ENCODE results near the gene SIPA1L2.

SIPA1L2 gene, protein sequence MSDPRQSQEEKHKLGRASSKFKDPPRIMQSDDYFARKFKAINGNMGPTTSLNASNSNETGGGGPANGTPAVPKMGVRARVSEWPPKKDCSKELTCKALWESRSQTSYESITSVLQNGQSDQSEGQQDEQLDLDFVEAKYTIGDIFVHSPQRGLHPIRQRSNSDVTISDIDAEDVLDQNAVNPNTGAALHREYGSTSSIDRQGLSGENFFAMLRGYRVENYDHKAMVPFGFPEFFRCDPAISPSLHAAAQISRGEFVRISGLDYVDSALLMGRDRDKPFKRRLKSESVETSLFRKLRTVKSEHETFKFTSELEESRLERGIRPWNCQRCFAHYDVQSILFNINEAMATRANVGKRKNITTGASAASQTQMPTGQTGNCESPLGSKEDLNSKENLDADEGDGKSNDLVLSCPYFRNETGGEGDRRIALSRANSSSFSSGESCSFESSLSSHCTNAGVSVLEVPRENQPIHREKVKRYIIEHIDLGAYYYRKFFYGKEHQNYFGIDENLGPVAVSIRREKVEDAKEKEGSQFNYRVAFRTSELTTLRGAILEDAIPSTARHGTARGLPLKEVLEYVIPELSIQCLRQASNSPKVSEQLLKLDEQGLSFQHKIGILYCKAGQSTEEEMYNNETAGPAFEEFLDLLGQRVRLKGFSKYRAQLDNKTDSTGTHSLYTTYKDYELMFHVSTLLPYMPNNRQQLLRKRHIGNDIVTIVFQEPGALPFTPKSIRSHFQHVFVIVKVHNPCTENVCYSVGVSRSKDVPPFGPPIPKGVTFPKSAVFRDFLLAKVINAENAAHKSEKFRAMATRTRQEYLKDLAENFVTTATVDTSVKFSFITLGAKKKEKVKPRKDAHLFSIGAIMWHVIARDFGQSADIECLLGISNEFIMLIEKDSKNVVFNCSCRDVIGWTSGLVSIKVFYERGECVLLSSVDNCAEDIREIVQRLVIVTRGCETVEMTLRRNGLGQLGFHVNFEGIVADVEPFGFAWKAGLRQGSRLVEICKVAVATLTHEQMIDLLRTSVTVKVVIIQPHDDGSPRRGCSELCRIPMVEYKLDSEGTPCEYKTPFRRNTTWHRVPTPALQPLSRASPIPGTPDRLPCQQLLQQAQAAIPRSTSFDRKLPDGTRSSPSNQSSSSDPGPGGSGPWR (N-terminal part only)

DNA sequence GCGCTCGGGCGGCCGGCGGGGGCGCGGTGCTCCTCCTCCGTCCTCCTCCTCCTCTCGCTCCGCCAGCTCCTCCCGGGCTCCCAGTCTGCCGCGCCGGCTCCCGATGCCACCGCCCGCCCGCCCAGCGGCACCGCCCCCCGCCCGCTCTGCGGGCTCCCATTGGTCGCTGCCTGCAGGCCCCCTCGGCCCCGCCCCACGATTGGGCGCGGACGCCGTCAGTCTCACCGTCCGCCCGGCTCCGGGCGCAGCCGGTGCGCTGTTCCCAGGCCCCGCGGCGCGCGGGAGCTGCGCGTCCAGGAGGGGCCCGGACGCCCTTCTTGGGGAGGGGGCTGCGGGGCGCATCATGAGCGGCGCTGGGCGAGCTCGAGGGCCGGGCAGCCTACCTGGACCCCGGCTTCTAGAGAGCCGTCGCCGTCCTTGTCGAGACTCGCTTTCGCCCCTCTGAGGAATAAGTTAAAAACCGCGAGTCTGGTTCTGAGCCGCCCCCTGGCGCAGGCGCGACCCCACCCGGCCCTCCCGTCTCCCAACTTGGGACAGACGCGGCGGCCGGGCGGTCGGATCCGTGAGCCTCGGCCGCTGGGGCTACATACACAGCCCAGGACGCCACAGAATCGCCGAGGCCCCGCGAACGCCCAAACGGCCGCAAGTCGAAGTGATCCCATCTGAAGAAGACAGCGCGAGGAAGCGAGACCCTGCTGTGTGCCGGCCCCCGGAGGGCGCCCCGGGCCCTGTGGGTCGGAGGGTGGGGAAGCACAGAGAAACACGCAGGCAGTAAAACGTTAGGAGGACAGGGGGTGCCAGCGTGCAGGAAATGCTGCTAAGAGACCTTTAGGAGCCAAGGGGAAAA, at the start of gene SIPA1L2:
TSS of gene SIPA1L2 (minus strand) at position 87 of the 847 bp plus-strand sequence. CDS start 114,794 bp downstream, outside the sequence.
- peak; percentile 95 for ATAC-seq
- peak within 1 kb of the TSS; percentile 94 for H3K4me3 Mint-ChIP-seq
- H3K9me3 Mint-ChIP-seq, result no peaks in the 10 kb centered on the region
- DNase-seq, result peak; percentile 89
- H3K4me1 Mint-ChIP-seq, result peaks cover 34% of the 10 kb centered on the region
- peak within 1 kb of the TSS; percentile 81 to 95 for H3K27ac Mint-ChIP-seq
- peaks cover 39% of the 10 kb centered on the region for H3K27me3 Mint-ChIP-seq

DNA sequence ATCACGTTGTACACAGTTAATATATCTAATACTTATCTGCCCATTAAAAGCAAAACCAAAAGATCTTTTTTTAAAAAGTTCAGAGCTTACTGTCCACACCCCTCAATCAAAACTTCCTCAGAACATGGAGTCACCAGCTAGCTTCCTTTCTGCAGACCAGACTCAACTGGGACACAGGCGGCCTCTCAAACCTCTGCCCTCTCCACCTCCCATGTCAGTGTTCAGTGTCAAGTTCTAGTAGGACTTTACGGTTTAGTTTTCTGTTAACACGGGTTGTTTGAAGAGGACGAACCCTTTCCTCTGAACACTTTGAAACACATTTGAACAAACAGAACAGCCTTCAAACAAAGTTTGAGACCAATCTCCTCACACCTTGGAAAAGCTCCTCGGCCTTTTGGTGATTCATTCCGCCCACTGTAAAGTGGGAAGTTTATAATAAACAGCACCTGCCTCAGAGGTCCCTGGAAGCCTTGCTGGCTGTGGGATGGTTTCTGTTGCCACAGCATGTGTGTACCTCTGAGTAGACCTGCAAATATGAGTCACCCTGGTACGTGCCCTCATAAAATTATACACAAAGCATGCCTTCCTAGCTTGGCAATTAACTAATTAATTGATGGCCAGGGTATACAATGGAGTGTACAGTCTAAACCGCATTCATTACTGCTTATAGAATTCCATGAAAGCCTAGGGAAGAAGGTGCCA, 48.4 kb upstream of the SIPA1L2 start:
- Mint-ChIP-seq H3K4me1 (no peaks in the 10 kb centered on the region), H3K4me3 (no peak overlapping the region), H3K9me3 (no peaks in the 10 kb centered on the region), H3K27ac (peak overlapping the region in 1 of 2 donors; percentile 27), H3K27me3 (peaks cover 16% of the 10 kb centered on the region)
- no peak for DNase-seq
- ATAC-seq, result no peak

DNA sequence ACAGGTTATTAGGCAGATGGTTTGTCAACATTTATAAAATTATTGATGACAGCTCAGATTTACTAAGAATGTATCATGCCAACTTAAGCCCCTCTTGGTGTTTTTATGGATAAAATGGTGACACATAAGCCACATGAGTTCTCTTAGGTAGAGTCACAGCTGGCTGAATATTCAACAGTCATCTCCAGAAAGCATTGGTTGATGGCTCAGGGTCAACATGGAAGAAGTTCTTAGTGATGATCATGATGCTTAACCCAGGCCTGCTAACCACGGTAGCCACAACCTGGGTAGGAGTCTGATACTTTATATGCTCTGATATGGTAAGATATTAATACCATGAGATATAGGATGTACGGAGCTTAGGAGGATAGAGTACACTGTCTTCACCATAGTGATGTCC, 46.4 kb upstream of the SIPA1L2 start:
- ATAC-seq (peak; percentile 70), DNase-seq (peak in 1 of 2 donors; percentile 16)
- H3K4me3 Mint-ChIP-seq, result no peak overlapping the region
- H3K4me1 Mint-ChIP-seq, result no peaks in the 10 kb centered on the region
- no peaks in the 10 kb centered on the region for H3K9me3 Mint-ChIP-seq
- H3K27ac Mint-ChIP-seq, result no peak overlapping the region
- H3K27me3 Mint-ChIP-seq, result peaks cover 8% of the 10 kb centered on the region

DNA sequence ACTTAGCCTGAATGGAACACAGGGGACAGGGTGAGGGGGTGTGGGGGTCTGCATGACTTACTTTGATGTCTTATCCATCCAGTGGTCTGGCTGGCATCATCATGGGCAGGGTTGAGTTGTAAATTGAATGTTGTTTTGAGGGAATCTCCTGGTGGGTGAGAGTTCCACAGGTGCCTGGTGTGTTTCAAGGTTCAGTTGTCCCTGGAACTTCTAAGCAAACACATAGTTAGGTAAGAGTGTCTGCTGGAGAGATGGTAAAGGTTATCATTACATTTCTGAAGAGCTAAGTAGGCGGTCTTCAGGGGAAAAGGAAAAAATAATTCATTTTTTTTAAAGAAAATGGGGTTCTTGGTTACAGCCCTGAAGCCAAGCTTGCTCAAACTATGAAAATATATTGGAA, 46.0 kb upstream of the SIPA1L2 start:
- Mint-ChIP-seq H3K4me3 (no peak overlapping the region), H3K27ac (no peak overlapping the region)

DNA sequence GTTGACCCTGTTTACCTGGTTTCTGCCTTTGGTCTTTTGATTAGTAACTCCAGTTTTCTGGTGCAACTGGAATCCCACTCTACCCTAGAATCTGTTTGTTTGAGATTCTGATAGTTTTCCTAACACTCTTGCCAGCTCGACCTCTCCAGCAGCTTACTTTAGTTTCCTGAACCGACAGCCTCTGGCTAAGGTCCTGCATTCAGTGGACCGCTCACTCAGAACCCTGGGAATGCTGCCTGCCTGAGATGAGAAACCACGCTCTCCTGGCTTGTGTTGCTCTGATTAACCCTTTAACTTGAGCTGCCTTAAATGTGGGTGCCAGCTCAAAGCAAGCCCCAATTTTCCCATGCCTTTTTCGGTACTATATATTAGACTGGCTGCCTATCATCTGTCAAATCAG, 45.3 kb upstream of the SIPA1L2 start:
- Mint-ChIP-seq H3K4me1 (no peaks in the 10 kb centered on the region), H3K4me3 (no peak overlapping the region), H3K27me3 (peaks cover 16% of the 10 kb centered on the region), H3K27ac (no peak overlapping the region), H3K9me3 (no peaks in the 10 kb centered on the region)
- no peak for ATAC-seq
- DNase-seq, result no peak

More for the DNA sequence above, 46.0 kb upstream of the SIPA1L2 start:
- no peaks in the 10 kb centered on the region for H3K4me1 Mint-ChIP-seq
- H3K9me3 Mint-ChIP-seq, result no peaks in the 10 kb centered on the region
- DNase-seq (no peak), ATAC-seq (no peak)
- H3K27me3 Mint-ChIP-seq, result peaks cover 9% of the 10 kb centered on the region

DNA sequence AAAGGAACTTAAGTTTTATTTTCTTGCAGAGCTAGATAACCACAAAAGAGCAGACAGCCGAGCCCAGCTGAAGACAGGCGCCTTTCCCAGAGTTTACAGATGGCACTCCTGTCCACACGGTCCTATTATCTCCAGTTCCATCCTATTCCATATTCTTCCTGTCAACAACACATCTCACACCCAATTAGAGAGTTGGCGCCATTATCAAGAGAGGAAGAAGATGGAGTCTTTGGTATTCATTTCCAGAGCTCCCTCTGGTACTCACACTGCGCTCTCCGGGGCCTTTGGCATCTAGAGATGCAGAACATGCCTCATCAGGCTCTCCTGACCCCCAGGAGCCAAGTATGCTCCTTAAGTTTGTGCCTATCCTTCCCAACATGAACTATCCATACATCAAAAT, 43.3 kb upstream of the SIPA1L2 start:
- Mint-ChIP-seq H3K27me3 (peaks cover 23% of the 10 kb centered on the region), H3K27ac (no peak overlapping the region), H3K4me3 (no peak overlapping the region), H3K9me3 (no peaks in the 10 kb centered on the region), H3K4me1 (no peaks in the 10 kb centered on the region)
- DNase-seq (no peak), ATAC-seq (no peak)

DNA sequence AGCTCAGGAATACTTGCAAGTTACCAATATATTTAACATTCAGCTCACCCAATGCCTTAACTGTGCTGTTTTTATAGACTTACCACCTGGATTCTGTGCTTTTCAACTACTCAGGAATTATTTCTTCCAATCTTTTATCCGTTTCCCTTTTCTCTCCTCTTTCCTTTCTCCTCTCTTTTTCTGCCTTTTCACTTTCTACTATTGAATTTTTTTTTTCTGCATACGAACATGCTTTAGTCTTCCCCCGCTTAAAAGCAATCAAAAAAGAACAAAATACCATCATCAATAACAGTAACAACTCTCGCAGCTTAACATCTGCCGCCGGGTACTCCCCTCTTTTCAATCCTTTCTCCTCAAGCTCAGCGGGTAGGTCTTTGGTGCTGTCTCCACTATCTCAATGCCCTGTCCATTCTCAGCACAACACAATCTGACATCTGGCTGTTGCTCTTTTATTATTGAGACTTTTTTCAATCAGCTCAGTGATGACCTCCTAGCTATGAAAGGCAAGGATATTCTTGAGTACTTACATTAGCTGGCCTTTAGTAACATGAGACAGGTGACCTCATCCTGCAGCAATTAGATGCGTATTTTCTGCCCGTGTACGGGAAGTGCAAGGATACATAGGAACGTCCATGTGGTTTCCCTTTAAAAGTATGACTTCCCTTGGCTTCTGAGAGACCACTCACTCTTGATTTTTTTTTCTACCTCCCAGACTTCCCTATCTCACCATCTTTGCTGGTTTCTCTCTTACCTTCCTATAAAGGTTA, 40.2 kb upstream of the SIPA1L2 start:
- Mint-ChIP-seq H3K27me3 (peaks cover 15% of the 10 kb centered on the region), H3K27ac (no peak overlapping the region), H3K4me1 (peaks cover 10% of the 10 kb centered on the region), H3K4me3 (no peak overlapping the region), H3K9me3 (no peaks in the 10 kb centered on the region)
- ATAC-seq (no peak), DNase-seq (no peak)

DNA sequence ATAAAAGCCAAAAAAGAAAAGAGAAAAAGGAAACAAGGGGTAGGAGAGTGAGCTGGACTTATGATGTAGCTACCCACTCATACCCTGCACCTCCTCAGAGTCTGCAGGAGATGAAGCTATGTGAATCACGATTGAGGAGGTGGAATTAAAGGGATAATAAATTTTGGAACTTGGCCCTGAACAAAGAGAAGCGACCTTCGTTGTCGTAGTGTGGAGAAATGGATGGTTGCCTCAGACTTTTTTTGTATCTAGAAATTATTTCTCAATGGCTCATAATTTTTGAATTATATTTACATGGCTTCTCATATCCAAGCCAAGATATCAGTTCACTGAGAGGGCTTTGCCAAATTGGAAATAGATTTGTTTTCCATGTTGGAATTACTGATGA, 37.8 kb upstream of the SIPA1L2 start:
- no peak for DNase-seq
- peaks cover 10% of the 10 kb centered on the region for H3K4me1 Mint-ChIP-seq
- peaks cover 14% of the 10 kb centered on the region for H3K27me3 Mint-ChIP-seq
- no peaks in the 10 kb centered on the region for H3K9me3 Mint-ChIP-seq
- peak overlapping the region in 1 of 2 donors; percentile 54 for H3K27ac Mint-ChIP-seq
- no peak for ATAC-seq
- H3K4me3 Mint-ChIP-seq, result no peak overlapping the region

DNA sequence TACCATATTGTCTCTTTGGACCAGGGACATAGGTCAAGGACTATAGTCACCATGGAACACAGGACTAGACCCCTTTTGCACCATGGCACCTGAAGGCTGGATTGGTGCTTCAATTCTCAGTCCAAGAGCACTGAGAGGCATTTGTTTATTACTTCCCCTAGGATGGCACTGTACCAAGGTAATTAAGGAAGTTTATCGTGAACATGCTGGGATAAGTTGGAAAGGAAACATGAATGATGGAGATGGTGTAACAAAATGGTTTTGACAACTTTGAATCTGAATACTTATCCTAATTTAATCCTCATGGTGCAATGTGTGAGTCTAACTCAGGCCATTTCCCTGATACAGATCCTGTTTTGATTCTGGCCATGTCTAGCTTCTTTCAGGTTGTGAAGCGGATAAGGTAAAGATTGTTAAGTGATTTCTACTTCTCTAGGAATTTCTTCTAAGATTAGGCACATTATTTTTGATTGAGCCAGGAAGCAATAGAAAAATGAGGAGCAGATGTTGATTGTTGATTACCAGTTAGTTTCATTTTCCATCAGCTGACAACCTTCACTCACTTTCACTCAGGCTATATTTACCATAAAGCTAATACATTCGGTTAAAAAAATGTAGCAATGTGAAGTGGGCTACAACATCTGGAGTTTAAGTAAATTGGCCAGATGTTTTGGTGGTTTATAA, 37.3 kb upstream of the SIPA1L2 start:
- Mint-ChIP-seq H3K27me3 (peaks cover 14% of the 10 kb centered on the region), H3K4me3 (no peak overlapping the region), H3K27ac (peak overlapping the region in 1 of 2 donors; percentile 54), H3K4me1 (peaks cover 10% of the 10 kb centered on the region), H3K9me3 (no peaks in the 10 kb centered on the region)
- ATAC-seq, result no peak
- DNase-seq, result no peak

DNA sequence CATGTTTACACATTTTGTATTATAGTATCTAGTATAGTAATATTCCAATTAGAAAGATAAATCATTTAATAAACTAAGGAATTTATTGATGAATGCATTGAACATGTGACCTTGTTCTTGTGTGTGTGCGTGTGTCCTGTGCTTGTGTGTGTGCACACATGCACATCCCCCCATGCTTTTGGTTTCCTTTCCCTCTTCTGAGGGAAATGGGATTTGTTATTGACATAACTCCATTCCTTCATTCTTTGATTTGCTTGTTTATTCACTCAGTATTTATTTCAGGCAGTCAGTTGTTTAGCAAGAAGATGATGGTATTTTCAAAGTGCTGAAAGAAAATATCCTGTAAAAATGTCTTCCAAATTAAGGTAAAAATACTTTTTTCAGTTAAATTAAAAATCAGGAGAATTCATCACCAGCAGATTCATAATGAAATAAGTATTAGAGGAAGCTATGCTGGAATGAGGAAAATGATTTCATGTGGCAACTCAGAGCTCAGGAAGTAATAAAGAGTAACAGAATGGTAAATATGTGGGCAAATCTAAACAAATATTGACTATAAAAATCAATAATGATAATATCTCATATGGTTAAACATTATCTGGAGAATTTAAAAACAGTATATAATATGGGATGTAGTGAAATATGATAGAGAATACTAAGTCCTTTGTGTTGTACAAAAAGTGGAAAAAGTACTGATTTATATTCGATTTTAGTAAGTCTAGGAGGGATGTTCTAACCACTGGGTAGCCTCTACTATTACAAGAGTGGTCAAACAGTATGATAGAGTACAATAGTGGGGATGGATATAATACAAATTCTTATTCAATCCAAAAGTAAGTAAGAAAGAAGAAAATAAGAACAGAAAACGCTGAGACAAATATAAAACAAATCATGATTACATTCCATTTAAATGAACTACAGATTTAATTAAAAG, 35.2 kb upstream of the SIPA1L2 start:
- DNase-seq, result no peak
- peaks cover 5% of the 10 kb centered on the region for H3K27me3 Mint-ChIP-seq
- no peak for ATAC-seq
- H3K27ac Mint-ChIP-seq, result no peak overlapping the region
- H3K4me3 Mint-ChIP-seq, result no peak overlapping the region
- H3K9me3 Mint-ChIP-seq, result no peaks in the 10 kb centered on the region
- H3K4me1 Mint-ChIP-seq, result peaks cover 10% of the 10 kb centered on the region

DNA sequence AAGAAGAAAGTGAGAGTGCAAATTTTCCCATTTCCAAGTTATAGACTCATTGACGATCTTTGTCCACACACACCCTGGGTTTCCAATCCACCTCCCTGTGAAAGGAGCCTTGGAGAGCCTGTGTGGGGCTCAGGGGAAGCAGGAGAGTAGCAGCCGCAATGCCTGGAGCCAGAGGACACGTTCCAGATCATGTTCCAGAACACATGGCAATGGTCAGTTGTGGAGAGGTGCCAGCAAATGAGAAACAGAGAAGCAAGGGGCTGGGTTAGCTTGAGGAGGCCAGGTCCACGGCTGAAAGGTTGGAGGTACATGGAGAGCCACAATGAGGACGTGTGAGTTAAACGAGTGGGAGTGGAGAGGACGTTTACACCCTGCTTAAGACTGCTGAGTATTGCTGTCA, 33.0 kb upstream of the SIPA1L2 start:
- Mint-ChIP-seq H3K27me3 (peaks cover 6% of the 10 kb centered on the region), H3K27ac (no peak overlapping the region), H3K9me3 (no peaks in the 10 kb centered on the region), H3K4me3 (no peak overlapping the region), H3K4me1 (peaks cover 7% of the 10 kb centered on the region)
- ATAC-seq (no peak), DNase-seq (no peak)

DNA sequence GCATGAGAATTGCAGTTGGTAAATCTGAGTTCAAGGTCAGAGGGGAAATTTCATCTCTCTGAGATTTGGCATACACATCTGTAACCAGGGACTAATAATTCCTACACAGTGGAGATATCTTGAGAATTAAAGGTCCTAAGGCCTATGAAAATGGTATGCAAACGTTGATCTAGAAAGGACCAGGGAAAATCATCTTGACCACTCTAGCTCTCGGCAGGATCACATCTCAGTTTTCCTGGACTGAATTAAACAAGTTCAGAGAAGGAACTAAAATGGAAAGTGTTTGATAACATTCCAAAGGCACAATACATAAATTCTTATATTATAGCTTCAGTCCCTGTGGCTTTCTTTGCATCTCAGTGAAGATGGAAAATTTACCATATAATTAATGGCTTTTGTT, 28.5 kb upstream of the SIPA1L2 start:
- DNase-seq (no peak), ATAC-seq (no peak)
- Mint-ChIP-seq H3K27me3 (peaks cover 17% of the 10 kb centered on the region), H3K4me1 (peaks cover 7% of the 10 kb centered on the region), H3K9me3 (no peaks in the 10 kb centered on the region), H3K27ac (no peak overlapping the region), H3K4me3 (no peak overlapping the region)
